Measurements from ENCODE around the gene ZMIZ1. TPM values are rescaled to one million over a fixed set of nuclear protein-coding genes. Genes with fewer than 3 reads are reported as not detected.

The ZMIZ1 gene
- total RNA-seq, 2 donors from 2014 or later: 27.2 to 42.2 TPM

- no peaks in the 10 kb centered on the region for H3K4me1 ChIP-seq
- DNase-seq (no peak), ATAC-seq (no peak)
- intact Hi-C loops (cut with DNase I): no loop called here
- no peak overlapping the region for H3K27ac ChIP-seq
- H3K4me3 ChIP-seq: no peak overlapping the region
- H3K36me3 ChIP-seq (replicated peaks in 1 of 2; ENCODE audit: insufficient read depth in 1 of 2, low read depth in 2 of 2): peaks cover 18 to 34% of the 10 kb centered on the region in 2 donors
- WGBS, 2 donors: 80 to 100% methylated on average over 3 to 14 of the region's 14 CpGs
- TF ChIP-seq POLR2A (IDR thresholded peaks at IDR 0.05) (no peak), CTCF (IDR thresholded peaks at IDR 0.05) (no peak)
- H3K9me3 ChIP-seq: no peaks in the 10 kb centered on the region
- H3K27me3 ChIP-seq: no peaks in the 10 kb centered on the region
These were observed 240.4 kb downstream of the ZMIZ1 start for GRCh38 chr10:79308969-79309665.

GRCh38 chr10:79310200-79310865, 241.6 kb downstream of the ZMIZ1 start:
- TF ChIP-seq CTCF (IDR thresholded peaks at IDR 0.05) (no peak), POLR2A (IDR thresholded peaks at IDR 0.05) (no peak)

GRCh38 chr10:79310911-79311573, 242.3 kb downstream of the ZMIZ1 start:
- Histone ChIP-seq H3K9me3 (no peaks in the 10 kb centered on the region), H3K36me3 (replicated peaks in 1 of 2; ENCODE audit: insufficient read depth in 1 of 2, low read depth in 2 of 2) (peaks cover 3 to 19% of the 10 kb centered on the region in 2 donors), H3K4me3 (no peak overlapping the region), H3K27ac (no peak overlapping the region), H3K4me1 (no peaks in the 10 kb centered on the region), H3K27me3 (no peaks in the 10 kb centered on the region)
- ATAC-seq (no peak), DNase-seq (no peak)
- 89 to 93% methylated on average over 22 to 26 of the region's 26 CpGs for WGBS, 2 donors
- intact Hi-C loops (cut with DNase I): no loop called here
- no peak for TF ChIP-seq CTCF (IDR thresholded peaks at IDR 0.05)
- no peak for TF ChIP-seq POLR2A (IDR thresholded peaks at IDR 0.05)

More at GRCh38 chr10:79310200-79310865, 241.6 kb downstream of the ZMIZ1 start:
- DNase-seq: no peak
- Histone ChIP-seq H3K27ac (no peak overlapping the region), H3K27me3 (no peaks in the 10 kb centered on the region), H3K9me3 (no peaks in the 10 kb centered on the region), H3K36me3 (replicated peaks in 1 of 2; ENCODE audit: insufficient read depth in 1 of 2, low read depth in 2 of 2) (peaks cover 10 to 24% of the 10 kb centered on the region in 2 donors), H3K4me3 (no peak overlapping the region), H3K4me1 (no peaks in the 10 kb centered on the region)
- WGBS, 2 donors: 93% methylated on average over 20 to 28 of the region's 29 CpGs
- intact Hi-C loops (cut with DNase I): no loop called here
- no peak for ATAC-seq

- no peak overlapping the region for H3K4me3 ChIP-seq
- no peaks in the 10 kb centered on the region for H3K9me3 ChIP-seq
- peaks cover 0 to 12% of the 10 kb centered on the region in 2 donors for H3K36me3 ChIP-seq (replicated peaks in 1 of 2; ENCODE audit: insufficient read depth in 1 of 2, low read depth in 2 of 2)
- DNase-seq (no peak), ATAC-seq (no peak)
- no peak for TF ChIP-seq CTCF (IDR thresholded peaks at IDR 0.05)
- TF ChIP-seq POLR2A (IDR thresholded peaks at IDR 0.05): no peak
- intact Hi-C loops (cut with DNase I): no loop called here
- H3K27ac ChIP-seq: no peak overlapping the region
- H3K4me1 ChIP-seq: no peaks in the 10 kb centered on the region
- no peaks in the 10 kb centered on the region for H3K27me3 ChIP-seq
- WGBS, 2 donors: 77 to 85% methylated on average over 6 to 15 of the region's 15 CpGs
These were observed 243.0 kb downstream of the ZMIZ1 start for GRCh38 chr10:79311581-79312407.

All from body of pancreas (tissue), 4 donors.